Muscle of arm (tissue), 12 donors: ENCODE results near the gene RUBCN. TPM values are rescaled to one million over a fixed set of nuclear protein-coding genes. Genes with fewer than 3 reads are reported as not detected.
"Not testable (repeated sequence)": the region's sequence is repeated elsewhere in the genome, so short reads cannot be mapped to it uniquely, and the experiment has no call there.

Experiments
- DNase-seq: peaks from one replicate; pipeline ENCODE4 v3.0.0-alpha.2; 2013
- polyA plus RNA-seq, 12 donors: library from polyadenylated mRNA; unstranded; fragments of 120-200 nt; gene quantifications; one replicate each; pipeline ENCODE4 v1.2.1, GENCODE V29; 2013; ENCODE audit not compliant: insufficient read length in 12 of 12

Gene RUBCN
- polyA plus RNA-seq, 12 donors = 6.7 to 15.9 (median 8.8) TPM; not detected in 1

- DNase-seq = no peak
Measured at GRCh38 chr3:197686899-197687298, 49.8 kb downstream of the RUBCN start.

- DNase-seq = no peak
Measured at GRCh38 chr3:197685546-197685945, 51.2 kb downstream of the RUBCN start.

- DNase-seq = no peak
Measured at GRCh38 chr3:197683191-197683590, 53.5 kb downstream of the RUBCN start.

- no peak for DNase-seq
Measured at GRCh38 chr3:197682713-197683112, 54.0 kb downstream of the RUBCN start.

GRCh38 chr3:197680955-197681521 is 55.7 kb downstream of the RUBCN start:
- DNase-seq = no peak

GRCh38 chr3:197675951-197676350 is 60.8 kb downstream of the RUBCN start:
- no peak for DNase-seq

GRCh38 chr3:197675563-197675860 is 61.2 kb downstream of the RUBCN start:
- DNase-seq = no peak

- no peak for DNase-seq
Measured at GRCh38 chr3:197674741-197675562, 61.8 kb downstream of the RUBCN start.

GRCh38 chr3:197673170-197673569 is 63.5 kb downstream of the RUBCN start:
- no peak for DNase-seq

GRCh38 chr3:197670361-197670760 is 66.3 kb downstream of the RUBCN start:
- DNase-seq = no peak

GRCh38 chr3:197667968-197668367 is 68.7 kb downstream of the RUBCN start:
- no peak for DNase-seq

- DNase-seq = not testable (repeated sequence)
Measured at GRCh38 chr3:197667293-197667692, 69.4 kb downstream of the RUBCN start.

- DNase-seq = not testable (repeated sequence)
Measured at GRCh38 chr3:197666221-197666842, 70.4 kb downstream of the RUBCN start.

- DNase-seq = not testable (repeated sequence)
Measured at GRCh38 chr3:197665549-197665948, 71.2 kb downstream of the RUBCN start.

- not testable (repeated sequence) for DNase-seq
Measured at GRCh38 chr3:197665142-197665491, 71.6 kb downstream of the RUBCN start.

- not testable (repeated sequence) for DNase-seq
Measured at GRCh38 chr3:197664414-197665141, 72.1 kb downstream of the RUBCN start.

GRCh38 chr3:197663367-197664140 is 73.2 kb downstream of the RUBCN start:
- DNase-seq = not testable (repeated sequence)

GRCh38 chr3:197662352-197662751 is 74.4 kb downstream of the RUBCN start:
- DNase-seq = not testable (repeated sequence)

- not testable (repeated sequence) for DNase-seq
Measured at GRCh38 chr3:197661874-197662273, 74.8 kb downstream of the RUBCN start.

GRCh38 chr3:197661234-197661834 is 75.4 kb downstream of the RUBCN start:
- not testable (repeated sequence) for DNase-seq

- not testable (repeated sequence) for DNase-seq
Measured at GRCh38 chr3:197659701-197660100, 77.0 kb downstream of the RUBCN start.
